Pancreas (tissue), 10 donors: ENCODE measurements around the gene ODAD3. TPM values are rescaled to one million over a fixed set of nuclear protein-coding genes. Genes with fewer than 3 reads are reported as not detected.

ENCODE experiments used
- ATAC-seq, 4 donors: fragments of 200-7000 bp; cut with Tn5 transposase; one replicate each; pipeline versions ENCODE4 v1.8.0 to v1.9.1; 2020; ENCODE audit warnings: mild to moderate bottlenecking in 4 of 4, moderate library complexity in 4 of 4
- DNase-seq, 6 donors: peaks; one replicate each; pipeline ENCODE4 v3.0.0-alpha.2; 2020
- FAIRE-seq: peaks from 2 replicates; lab custom pipeline; 2012; peaks lifted over from hg19 to GRCh38; lab: Jason Lieb, UNC
- H3K27ac ChIP-seq, 4 donors: fragments of 200-600 bp; sonication (generic); 1 replicate in 3 of 4; 2 replicates in 1 of 4; pipeline versions ENCODE4 v1.5.0 to v1.8.0; 2020
- H3K27me3 ChIP-seq, 4 donors: fragments of 200-600 bp; one replicate each; pipeline ENCODE4 v1.8.0; 2021
- H3K36me3 ChIP-seq, 3 donors: fragments of 200-600 bp; sonication (generic) in 1 of 3; one replicate each; pipeline versions ENCODE4 v1.5.0 to v1.8.0; 2020 to 2021
- H3K4me1 ChIP-seq, 3 donors: fragments of 200-600 bp; one replicate each; pipeline ENCODE4 v1.8.0; 2021
- H3K4me3 ChIP-seq, 4 donors: fragments of 200-600 bp; sonication (generic) in 2 of 4; one replicate each; pipeline versions ENCODE4 v1.5.0 to v1.8.0; 2020 to 2021
- H3K9me3 ChIP-seq, 4 donors: fragments of 200-600 bp; one replicate each; pipeline ENCODE4 v1.8.0; 2021
- CTCF ChIP-seq, 4 donors: fragments of 200-600 bp; sonication (generic) in 3 of 4; IDR thresholded peaks; one replicate each; pipeline versions ENCODE4 v1.5.0 to v1.8.0; 2021; ENCODE audit warnings: antibody characterized with exemption in 4 of 4
- WGBS, 2 donors: extraction: QIAGEN DNeasy Blood & Tissue Kit; methylation state at CpG; one replicate each; pipeline ENCODE4 v1.1.7; 2013; 5-methylcytosine and 5-hydroxymethylcytosine counted together
- intact Hi-C, 3 donors: fragments of 100-400 bp; cut with DNase I; formaldehyde crosslinking; loops; one replicate each; pipeline versions ENCODE4 v1.11.1 to v1.14.2; 2022
- polyA plus RNA-seq, 2 donors: library from polyadenylated mRNA; stranded (reverse); fragments of 200-250 nt; gene quantifications; one replicate each; pipeline ENCODE4 v1.2.3, GENCODE V29; 2013
- total RNA-seq, 6 donors: library from RNA; stranded (reverse); fragmentation: NEBNext Ultra II Directional in 4 of 6; extraction: Animal tissue kit (Norgen Biotek cat#: 25700) in 4 of 6; gene quantifications; one replicate each; pipeline versions ENCODE4 v1.2.1 to v1.2.4, GENCODE V29; 2021 to 2023
- donor health status: healthy with polysubstance abuse.
- donor health status: DM: no; HTN: no; CAD: no; lungs with moderate emphysema.
- donor health status: DM: no; HTN: no; CAD: no.
- donor health status: control.
- donor health status: control.
- donor health status: Bipolar disorder and iron deficiency.
- donor health status: DM: yes; HTN: yes; CAD: no.
- donor health status: DM: no; HTN: no; CAD: no.
- donor health status: DM: no; HTN: no; CAD: no.
- donor health status: DM: yes; HTN: yes; CAD: no.

The ODAD3 gene
- total and polyA plus RNA-seq, 8 donors, result 0.13 to 1.8 (median 0.38) TPM

- FAIRE-seq (no peak), DNase-seq (peak in 4 of 6 donors; percentile 37 to 78 (median 57)), ATAC-seq (peak; percentile 27 to 82 (median 60))
- intact Hi-C loops, result loop anchor here in 1 of 3 donors (10.0 kb wide), 1 partner anchor 187 kb away; the partner anchor contains the start of gene TSPAN16
- Histone ChIP-seq H3K36me3 (peaks cover 0 to 5% (median 0%) of the 10 kb centered on the region in 3 donors), H3K4me1 (peaks cover 0 to 17% (median 14%) of the 10 kb centered on the region in 3 donors), H3K4me3 (peak overlapping the region in 1 of 4 donors; percentile 35), H3K27me3 (peaks cover 0 to 15% (median 5%) of the 10 kb centered on the region in 4 donors), H3K27ac (no peak overlapping the region), H3K9me3 (no peaks in the 10 kb centered on the region)
- WGBS, 2 donors, result 6 to 8% methylated on average over 45 to 50 of the region's 50 CpGs
- TF ChIP-seq CTCF (IDR thresholded peaks at IDR 0.05), result no peak
Measured at GRCh38 chr19:11481534-11482383, 46.8 kb upstream of the ODAD3 start.

- no peaks in the 10 kb centered on the region for H3K9me3 ChIP-seq
- intact Hi-C loops, result loop anchor here in 1 of 3 donors (10.0 kb wide), 1 partner anchor 186 kb away; the partner anchor contains the start of gene TSPAN16
- WGBS, 2 donors, result 9 to 12% methylated on average over 56 to 76 of the region's 77 CpGs
- peaks cover 0 to 17% (median 14%) of the 10 kb centered on the region in 3 donors for H3K4me1 ChIP-seq
- H3K27me3 ChIP-seq, result peaks cover 0 to 15% (median 5%) of the 10 kb centered on the region in 4 donors
- peak in 1 of 6 donors; percentile 70 for DNase-seq
- FAIRE-seq, result no peak
- peaks cover 0 to 5% (median 0%) of the 10 kb centered on the region in 3 donors for H3K36me3 ChIP-seq
- no peak for TF ChIP-seq CTCF (IDR thresholded peaks at IDR 0.05)
- peak within 1 kb of the TSS in 1 of 4 donors; percentile 25 for H3K4me3 ChIP-seq
- no peak for ATAC-seq
- no peak within 1 kb of the TSS for H3K27ac ChIP-seq
Measured at GRCh38 chr19:11480715-11481533, 46.0 kb upstream of the ODAD3 start, which contains the start of gene ELAVL3. TSS of gene ELAVL3 (minus strand) at chr19:11481046. CDS start at chr19:11480608, 438 bp downstream.

GRCh38 chr19:11479898-11480714 is 45.2 kb upstream of the ODAD3 start:
- Histone ChIP-seq H3K4me1 (peaks cover 0 to 17% (median 14%) of the 10 kb centered on the region in 3 donors), H3K27me3 (peaks cover 0 to 15% (median 5%) of the 10 kb centered on the region in 4 donors), H3K36me3 (peaks cover 0 to 5% (median 0%) of the 10 kb centered on the region in 3 donors), H3K9me3 (no peaks in the 10 kb centered on the region), H3K27ac (no peak overlapping the region), H3K4me3 (peak overlapping the region in 1 of 4 donors; percentile 25)
- ATAC-seq, result no peak
- intact Hi-C loops, result loop anchor here in 1 of 3 donors (10.0 kb wide), 1 partner anchor 185 kb away; the partner anchor contains the start of gene TSPAN16
- TF ChIP-seq CTCF (IDR thresholded peaks at IDR 0.05), result no peak
- peak in 1 of 6 donors; percentile 73 for DNase-seq
- 6 to 8% methylated on average over 44 to 86 of the region's 86 CpGs for WGBS, 2 donors
- no peak for FAIRE-seq
